GM18951 (cell line): ENCODE data around the gene TTI1.

Experiments used
- POLR2A ChIP-seq: IDR thresholded peaks from 4 replicates; pipeline ENCODE4 v1.6.1; 2011; ENCODE audit warnings: mild to moderate bottlenecking; ENCODE audit not compliant: insufficient read length, insufficient read depth; ENCODE audit errors: extremely low read depth
- in situ Hi-C: fragments of 300-500 bp; cut with MboI; formaldehyde crosslinking; loops from one replicate; pipeline ENCODE4 v1.12.0; 2022; ENCODE audit warnings: low sequenced_read_pairs, mixed read lengths, inconsistent platforms; ENCODE audit not compliant: unreplicated experiment

TTI1 gene

GRCh38 chr20:38065764-38066375 is 32.6 kb upstream of the TTI1 start:
- in situ Hi-C loops, result loop anchor here (10.0 kb wide), 1 partner anchor 99 kb away; the partner anchor contains the start of gene TGM2
- TF ChIP-seq POLR2A, result no peak

- in situ Hi-C loops, result loop anchor here (10.0 kb wide), 1 partner anchor 101 kb away; the partner anchor contains the start of gene TGM2
- TF ChIP-seq POLR2A, result no peak
Observed at GRCh38 chr20:38063911-38064530, 30.8 kb upstream of the TTI1 start.

GRCh38 chr20:38062890-38063289 is 29.6 kb upstream of the TTI1 start:
- in situ Hi-C loops, result loop anchor here (10.0 kb wide), 1 partner anchor 102 kb away; the partner anchor contains the start of gene TGM2
- no peak for TF ChIP-seq POLR2A

GRCh38 chr20:38061109-38061508 is 27.9 kb upstream of the TTI1 start:
- in situ Hi-C loops, result loop anchor here (10.0 kb wide), 1 partner anchor 104 kb away; the partner anchor contains the start of gene TGM2
- no peak for TF ChIP-seq POLR2A

GRCh38 chr20:38060536-38060935 is 27.3 kb upstream of the TTI1 start:
- no peak for TF ChIP-seq POLR2A
- in situ Hi-C loops, result loop anchor here (10.0 kb wide), 1 partner anchor 104 kb away; the partner anchor contains the start of gene TGM2

GRCh38 chr20:38059832-38060231 is 26.6 kb upstream of the TTI1 start:
- in situ Hi-C loops, result loop anchor here (5.0 to 10.0 kb wide), 2 partner anchors 105 to 167 kb away; partner anchors contain the start of gene TGM2
- no peak for TF ChIP-seq POLR2A

- no peak for TF ChIP-seq POLR2A
- in situ Hi-C loops, result loop anchor here (5.0 kb wide), 1 partner anchor 170 kb away; no protein-coding TSS in a partner anchor
Observed at GRCh38 chr20:38057351-38057972, 24.2 kb upstream of the TTI1 start.

GRCh38 chr20:38055848-38056247 is 22.6 kb upstream of the TTI1 start:
- TF ChIP-seq POLR2A, result no peak
- in situ Hi-C loops, result loop anchor here (5.0 kb wide), 1 partner anchor 171 kb away; no protein-coding TSS in a partner anchor

- in situ Hi-C loops, result loop anchor here (5.0 kb wide), 1 partner anchor 172 kb away; no protein-coding TSS in a partner anchor
- TF ChIP-seq POLR2A, result no peak
Observed at GRCh38 chr20:38055294-38055693, 22.0 kb upstream of the TTI1 start.

GRCh38 chr20:38054647-38055046 is 21.4 kb upstream of the TTI1 start:
- in situ Hi-C loops, result loop anchor here (5.0 kb wide), 1 partner anchor 173 kb away; no protein-coding TSS in a partner anchor
- no peak for TF ChIP-seq POLR2A

GRCh38 chr20:38052870-38053269 is 19.6 kb upstream of the TTI1 start:
- no peak for TF ChIP-seq POLR2A
- in situ Hi-C loops, result no loop called here

GRCh38 chr20:38050686-38051085 is 17.4 kb upstream of the TTI1 start:
- in situ Hi-C loops, result no loop called here
- TF ChIP-seq POLR2A, result no peak

- in situ Hi-C loops, result no loop called here
- TF ChIP-seq POLR2A, result no peak
Observed at GRCh38 chr20:38049800-38050199, 16.5 kb upstream of the TTI1 start.

GRCh38 chr20:38046572-38046971 is 13.3 kb upstream of the TTI1 start:
- TF ChIP-seq POLR2A, result no peak
- in situ Hi-C loops, result no loop called here

GRCh38 chr20:38044685-38045084 is 11.4 kb upstream of the TTI1 start:
- no peak for TF ChIP-seq POLR2A
- in situ Hi-C loops, result no loop called here
